HG03135 (cell line): ENCODE measurements around the gene LRRC4.
A peak's percentile ranks its signal among the peaks of the same experiment; 100 is the strongest.

Source experiments
- ATAC-seq: cut with Tn5 transposase; IDR thresholded peaks from one replicate; pipeline ENCODE4 v1.9.1; 2021; ENCODE audit warnings: mild to moderate bottlenecking, moderate library complexity; ENCODE audit not compliant: unreplicated experiment

Gene LRRC4

DNA sequence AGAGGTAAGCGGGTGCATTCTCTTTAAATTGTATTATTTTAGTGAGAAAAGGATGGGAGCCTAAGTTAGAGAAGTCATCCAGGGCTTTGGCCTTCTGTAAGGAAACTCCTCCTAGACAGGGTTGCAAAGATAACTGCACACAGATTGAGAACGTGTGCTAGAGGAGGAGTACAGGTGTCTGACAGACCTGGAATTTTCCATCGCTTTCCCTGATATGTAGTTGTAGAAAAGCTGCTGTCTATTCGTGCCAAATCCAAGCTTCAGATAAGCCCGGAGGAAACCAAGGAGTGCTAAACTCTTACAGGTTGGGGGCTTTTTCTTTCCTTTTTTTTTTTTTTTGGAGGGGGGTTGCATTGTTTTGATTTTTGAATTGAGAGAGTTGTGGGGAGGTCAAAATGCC, 23.1 kb downstream of the LRRC4 start:
- no peak for ATAC-seq

DNA sequence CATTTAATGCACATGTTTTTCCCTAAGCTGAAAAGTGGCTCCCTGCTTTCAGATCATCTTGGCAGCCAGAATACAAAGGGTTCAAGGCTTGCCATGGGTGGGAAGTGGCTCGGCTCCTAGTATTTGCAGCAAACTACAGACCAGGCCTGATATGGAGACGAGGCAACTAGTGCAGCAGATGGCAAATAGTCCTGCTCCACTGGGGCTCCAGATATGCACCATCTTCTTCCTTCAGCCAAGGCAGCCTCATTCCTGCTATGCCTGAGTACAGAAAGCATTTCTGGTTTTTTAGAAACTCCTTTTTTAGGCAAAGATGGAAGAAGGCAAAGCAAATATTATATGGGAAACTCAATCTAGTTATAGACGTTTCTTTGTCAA, 23.9 kb downstream of the LRRC4 start:
- ATAC-seq = no peak

DNA sequence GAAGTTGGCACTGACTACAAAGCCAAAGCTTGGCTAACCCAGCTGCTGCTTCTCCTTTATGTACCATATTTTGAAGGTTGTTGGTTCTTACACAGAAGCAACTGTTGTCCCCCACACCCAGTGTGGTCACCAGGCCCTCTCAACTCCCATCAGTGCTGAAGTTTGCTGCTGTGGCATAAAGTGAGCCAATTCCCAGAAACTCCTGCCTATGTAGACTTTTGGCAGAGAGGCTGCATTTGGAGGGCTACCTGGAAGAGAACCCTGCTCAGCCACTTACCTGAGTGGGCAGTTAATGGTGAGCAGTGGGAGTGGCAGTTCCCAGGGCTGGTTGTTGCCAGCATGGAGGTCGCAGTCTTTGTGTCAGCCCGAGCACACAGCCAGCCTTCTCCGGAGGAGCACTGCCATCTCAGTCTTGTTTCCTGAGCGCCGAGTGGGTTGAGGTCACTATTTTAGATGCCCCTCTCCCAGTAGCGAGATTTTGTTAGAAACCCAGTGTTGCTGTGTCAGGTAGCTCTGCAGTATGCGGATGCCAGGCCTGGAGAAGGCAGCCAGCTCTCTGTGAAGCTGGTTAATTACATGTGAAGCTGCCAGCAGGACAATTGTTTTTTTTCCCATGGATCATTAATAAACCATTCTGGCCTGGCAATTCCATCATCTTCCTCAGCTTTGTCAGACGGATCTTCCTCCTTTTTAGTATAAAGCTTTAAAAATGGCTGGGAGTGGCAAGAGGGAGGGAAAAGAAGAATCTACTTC, 24.5 kb downstream of the LRRC4 start:
- no peak for ATAC-seq

DNA sequence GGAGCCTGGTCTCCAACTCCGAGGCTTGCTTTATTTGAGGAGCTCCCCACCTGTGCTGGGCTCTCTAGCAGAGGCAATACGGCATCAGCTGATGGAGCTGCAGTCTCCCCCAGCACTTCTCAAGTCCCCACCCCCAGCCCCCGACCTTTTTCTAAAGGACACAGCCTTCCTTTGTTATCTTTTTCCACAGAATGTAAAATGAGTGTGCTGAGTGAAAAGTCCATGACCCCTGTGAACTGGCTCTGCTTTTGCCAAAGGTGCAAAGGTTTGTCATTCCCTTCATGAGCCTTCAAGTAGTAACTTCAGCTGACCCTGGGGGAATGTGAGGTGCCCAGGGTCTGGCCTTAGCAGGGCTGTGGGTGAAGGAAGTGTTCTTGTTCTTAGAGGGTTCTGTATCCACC, 25.5 kb downstream of the LRRC4 start:
- ATAC-seq = no peak

DNA sequence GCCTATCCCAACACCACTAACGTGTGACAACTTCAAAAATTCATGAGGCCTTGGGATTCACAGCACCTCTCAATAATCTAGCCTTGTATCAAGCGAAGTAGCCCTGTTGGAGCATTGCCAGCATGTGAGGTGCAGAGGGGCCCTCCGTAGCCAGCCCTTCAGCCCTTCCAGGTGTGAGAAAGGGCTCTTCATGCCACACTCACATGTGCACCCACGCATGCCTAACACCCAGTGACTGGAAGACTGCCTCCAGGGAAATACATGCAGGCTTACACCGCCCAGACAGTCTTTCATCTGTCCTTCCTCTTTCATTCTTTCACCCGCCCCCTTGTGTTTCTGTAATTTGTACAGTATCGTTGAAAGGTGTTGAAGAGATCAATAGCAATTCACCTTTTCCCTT, 26.1 kb downstream of the LRRC4 start:
- ATAC-seq = no peak

DNA sequence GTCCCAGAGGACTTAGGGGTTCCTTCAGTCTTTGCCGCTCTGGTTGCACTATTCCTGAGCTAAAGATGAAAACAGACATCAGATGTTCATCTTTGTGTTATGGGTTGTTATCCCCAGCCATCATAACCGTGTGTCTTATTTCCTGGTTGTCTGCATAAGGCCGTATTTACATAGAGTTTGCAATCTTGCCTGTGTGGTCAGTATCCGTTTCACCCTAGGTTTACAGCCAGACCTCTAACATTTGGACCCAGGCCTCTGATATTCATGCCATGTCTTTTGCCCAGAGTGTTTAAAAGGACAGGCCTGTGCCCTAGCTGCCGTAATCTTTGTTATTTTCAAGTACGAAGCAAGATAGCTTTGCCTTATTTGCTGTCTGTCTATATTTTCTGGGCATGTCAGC, 26.6 kb downstream of the LRRC4 start:
- ATAC-seq = no peak

DNA sequence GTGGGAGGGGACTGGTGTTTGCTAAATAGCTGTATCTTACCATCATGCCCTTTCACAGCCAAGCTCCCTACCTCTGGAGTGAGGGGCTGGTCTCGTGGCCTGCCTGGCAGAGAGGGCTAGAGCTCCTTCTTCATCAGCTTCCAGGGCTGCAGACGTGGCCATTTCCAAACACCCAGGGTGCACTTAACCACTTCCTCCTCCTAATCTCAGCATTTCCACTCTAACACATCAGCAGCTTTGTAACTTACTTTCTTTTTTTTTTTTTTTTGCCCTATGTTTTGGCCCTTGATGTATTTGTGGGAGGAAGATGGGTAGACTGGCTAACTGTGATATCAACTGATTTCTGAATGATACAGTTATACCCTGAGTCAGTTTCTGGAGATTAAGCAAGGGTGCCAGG, 27.4 kb downstream of the LRRC4 start:
- ATAC-seq = no peak

DNA sequence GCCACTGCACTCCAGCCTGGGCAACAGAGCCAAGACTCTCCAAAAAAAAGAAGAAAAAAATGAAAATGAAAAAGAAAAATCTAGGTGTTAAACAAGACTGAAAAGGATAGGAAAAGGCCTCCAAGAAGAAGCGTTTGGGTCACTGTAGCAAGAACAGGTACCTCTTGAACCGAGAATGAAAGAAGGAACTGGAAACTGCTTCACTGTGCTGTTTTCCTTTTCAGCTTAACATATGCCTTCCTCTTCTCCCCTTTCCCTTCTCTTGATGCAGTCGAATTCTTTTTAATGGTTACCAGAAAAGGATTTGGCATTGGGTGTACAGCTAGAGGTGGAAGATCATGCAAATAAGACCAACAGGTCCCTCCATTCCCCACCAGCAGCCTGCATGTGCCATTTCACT, 28.1 kb downstream of the LRRC4 start:
- ATAC-seq = peak; percentile 62

DNA sequence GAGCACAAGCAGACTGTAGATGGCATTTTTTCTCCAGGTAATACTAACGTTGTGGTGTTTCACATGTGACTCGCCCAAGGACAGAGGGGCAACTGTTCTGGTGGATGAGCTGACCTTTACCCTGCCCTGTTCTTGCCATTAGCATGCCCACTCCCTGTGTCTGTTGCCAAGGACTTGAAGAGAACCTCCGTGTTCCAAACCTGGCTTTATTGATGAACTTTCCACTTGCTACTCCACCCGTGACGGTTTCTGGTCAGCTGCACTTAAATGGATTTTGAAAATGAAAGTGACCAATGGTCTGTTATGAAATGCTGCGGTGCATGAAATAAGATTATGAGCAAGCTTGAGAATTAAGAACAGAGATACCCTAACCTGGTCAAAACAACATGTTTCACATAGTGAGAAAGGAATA, 30.4 kb downstream of the LRRC4 start:
- peak; percentile 55 for ATAC-seq

DNA sequence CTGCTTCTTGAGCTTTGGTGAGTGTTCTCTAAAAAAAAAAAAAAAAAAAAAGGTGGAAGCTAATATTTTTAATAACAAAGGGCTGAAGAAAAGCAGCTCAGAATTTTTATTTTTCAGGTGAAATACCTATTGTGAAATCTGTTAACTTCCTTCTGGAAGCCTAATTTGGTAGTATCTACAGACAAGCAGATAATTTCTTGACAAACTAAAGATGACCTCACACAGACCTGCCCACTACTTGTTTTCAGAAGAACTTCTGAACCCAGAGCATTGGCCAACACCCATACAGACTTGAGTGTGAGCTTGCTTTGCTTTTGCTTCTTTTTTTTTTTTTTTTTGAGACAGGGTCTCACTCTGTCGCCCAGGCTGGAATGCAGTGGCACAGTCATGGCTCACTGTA, 31.2 kb downstream of the LRRC4 start:
- ATAC-seq = no peak

DNA sequence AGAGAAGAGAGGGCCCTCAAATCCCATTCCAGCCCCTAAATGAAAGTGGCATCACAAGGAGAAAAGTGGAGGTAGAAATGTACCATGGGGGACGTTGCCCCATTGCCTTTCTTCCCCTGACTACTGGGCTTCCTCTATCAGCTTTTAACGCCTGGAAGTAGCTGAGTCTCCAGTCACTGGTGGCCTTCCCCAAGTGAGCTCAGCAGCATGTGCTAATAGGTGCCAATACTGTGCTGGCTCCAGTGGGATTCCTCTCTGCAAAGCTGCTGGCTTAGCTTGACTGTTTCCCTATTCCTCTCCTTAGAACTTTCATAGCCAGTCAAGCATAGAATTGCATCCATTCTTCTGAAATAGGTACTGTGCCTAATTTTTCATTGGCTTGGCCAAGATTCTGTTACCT, 32.6 kb downstream of the LRRC4 start:
- no peak for ATAC-seq

DNA sequence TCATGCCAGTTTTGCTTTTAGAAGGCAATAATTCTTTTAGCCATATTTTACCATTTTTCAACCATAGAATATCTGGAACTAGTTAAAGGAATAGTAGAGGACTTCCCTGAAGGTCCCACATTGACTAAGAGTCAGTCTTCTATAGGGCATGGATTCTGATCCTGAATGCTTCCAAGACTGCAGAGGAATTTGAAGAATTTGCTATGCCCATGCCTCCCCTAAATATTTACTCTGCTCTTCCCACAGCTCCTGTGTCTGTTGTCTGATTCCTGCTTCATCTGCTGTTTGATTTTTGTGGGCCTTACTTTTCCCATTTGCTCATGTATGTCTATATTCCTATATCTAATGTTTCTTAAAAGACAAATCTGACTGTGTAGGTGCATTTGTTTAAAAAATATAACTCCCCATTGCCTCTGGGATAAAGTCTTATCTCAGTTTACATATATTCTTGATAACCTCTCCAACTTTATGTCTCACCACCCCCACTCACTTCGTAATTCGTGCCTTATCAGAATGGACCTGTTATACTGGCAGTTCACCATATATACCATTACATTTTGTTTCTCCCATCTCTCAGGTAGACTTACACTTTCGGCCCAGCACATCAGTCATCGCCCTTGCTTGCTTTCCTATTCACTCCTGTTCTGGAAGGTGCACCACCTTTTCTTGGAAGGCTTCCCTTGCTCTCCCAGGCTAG, 33.9 kb downstream of the LRRC4 start:
- no peak for ATAC-seq

DNA sequence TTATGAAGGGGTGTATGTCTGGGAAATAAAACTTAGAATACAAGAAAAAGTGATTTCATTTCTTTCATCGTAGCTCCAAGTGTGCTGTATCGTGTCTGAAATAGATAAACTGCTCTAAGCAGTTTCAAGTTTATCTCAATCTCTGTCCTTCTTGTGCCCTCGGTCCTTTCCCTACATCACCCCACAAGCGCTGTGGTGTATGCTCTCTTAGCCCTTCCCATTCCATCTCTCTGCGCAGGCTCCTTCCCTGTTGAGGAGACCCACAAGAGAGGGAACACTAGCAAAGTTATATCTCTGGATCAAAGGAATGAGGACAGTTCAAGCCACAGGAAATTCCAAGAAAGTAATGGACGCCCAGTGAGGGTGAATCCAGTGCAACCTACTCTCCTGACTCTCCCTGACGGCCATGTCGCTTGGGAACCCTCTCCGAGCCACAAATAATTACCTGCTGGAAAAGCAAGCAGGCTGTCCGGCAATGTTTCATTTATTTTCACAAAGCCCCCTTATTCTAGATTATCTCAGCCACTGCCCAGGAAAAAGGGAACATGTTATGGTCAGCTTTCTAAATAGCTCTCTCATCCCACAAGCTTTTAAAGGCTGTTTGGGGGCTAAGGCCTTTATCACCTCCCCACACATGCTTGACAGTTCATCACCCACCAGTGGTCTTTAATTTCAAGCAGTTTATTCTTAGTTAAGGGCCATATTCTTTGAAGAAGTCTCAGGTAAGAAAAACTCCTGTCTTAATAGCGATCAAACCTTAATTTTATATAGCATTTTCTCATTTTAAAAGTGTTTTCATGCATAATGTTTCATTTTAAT, 34.8 kb downstream of the LRRC4 start:
- ATAC-seq = no peak

DNA sequence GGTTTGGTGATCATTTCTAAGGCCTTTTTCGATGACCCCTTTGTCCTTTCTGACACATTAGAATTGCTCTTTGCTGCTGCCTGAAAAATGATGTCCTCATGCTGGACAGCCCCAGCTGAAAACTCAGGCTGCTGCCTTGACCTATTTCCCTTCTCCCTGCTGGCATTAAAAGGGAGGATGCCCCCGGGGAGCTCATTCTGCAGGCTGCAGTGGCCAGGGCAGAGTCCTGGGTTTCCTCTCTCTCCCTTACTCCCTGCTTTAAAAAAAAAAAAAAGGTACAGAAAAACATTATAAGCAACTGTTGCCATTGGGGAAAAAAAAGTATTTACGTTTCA, 35.4 kb downstream of the LRRC4 start:
- ATAC-seq = no peak

DNA sequence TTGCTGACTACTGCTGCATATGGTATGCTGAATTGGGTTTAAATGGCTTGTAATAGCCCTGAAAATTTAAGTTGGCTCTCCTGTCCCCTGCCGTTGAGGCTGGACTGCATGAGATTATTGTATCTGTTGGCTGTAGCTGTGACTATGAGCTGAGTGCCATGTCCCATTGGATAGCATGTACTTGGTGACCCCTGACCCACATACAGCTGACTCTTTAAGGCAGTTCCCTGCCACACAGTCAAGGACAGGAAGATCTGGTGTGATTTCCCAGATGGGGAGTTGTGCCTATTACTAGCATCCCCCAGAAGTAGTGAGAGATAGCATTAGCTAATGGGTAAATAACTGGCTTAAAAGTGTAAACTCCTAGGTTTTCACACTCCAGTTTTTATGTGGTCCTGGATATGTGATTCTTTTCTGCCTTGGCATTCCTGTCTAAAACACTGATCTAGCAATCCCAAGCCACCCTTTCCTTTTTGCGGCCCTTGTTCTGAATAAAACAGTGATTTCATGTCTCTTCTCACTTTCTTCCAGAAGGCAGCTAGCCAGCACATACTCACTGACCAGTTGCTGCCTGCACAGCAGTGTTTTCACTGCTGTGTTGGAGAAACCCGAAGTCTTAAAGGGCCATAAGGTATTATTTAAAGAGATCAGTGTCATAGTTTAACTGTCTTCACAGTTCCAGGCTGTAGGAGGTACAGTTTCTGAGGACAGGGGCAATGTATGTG, 35.9 kb downstream of the LRRC4 start:
- ATAC-seq = no peak

DNA sequence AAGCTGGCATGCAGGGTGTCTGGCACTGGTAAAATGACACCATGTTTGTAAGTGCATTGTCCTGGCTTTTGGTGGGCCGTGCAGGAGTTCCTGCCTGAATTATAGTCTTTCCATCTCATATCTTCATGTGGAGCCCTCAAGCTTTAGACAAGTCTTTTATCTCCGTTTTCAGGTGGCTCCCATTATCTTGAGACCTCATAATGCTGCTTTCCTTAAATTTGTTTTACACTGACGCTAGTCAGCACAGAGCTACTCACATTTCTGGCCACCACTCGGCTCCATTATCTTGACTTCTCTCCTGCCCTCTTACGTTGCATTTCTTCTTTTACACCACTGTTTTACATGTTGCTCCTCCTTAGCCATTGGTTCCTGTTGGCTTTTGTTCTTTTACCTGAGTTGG, 37.2 kb downstream of the LRRC4 start:
- no peak for ATAC-seq

DNA sequence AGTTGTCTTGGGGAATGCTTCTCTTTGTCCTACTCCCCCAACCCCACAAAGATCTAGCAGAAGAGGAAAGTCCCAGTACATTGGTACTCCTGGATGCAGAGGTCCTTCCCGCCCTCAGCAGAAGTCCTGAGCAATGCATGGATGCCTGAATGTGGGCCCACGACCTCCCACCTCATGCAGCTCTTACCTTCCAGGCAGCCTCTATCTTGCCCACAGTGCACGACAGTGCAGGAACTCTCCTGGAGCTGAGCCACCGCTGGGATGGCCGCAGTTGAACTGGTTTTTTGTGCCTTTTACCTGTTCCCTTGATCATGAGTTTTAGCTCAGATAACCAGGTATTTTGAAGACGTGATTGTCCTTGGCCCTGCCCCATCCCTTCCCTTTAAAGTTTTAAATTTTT, 37.9 kb downstream of the LRRC4 start:
- ATAC-seq = no peak

DNA sequence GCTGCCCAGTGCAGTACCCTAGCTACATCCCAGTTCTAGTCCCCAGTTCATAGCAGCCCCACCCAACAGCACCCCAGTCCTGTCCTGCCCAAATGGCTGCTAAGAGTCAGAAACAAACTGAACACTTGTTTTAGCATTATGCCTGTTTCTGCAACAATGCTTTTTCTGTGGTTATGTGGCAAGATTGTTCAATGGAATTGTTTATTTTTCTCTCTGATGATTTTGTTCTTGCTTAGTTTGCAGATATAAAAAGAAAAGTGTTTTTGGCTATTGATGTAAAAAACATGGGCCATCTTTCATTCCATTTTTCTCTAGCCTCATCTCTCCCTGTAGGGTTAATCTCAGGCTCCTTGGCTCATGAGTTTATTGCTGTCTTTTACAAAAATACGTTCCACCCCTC, 42.5 kb downstream of the LRRC4 start:
- no peak for ATAC-seq

DNA sequence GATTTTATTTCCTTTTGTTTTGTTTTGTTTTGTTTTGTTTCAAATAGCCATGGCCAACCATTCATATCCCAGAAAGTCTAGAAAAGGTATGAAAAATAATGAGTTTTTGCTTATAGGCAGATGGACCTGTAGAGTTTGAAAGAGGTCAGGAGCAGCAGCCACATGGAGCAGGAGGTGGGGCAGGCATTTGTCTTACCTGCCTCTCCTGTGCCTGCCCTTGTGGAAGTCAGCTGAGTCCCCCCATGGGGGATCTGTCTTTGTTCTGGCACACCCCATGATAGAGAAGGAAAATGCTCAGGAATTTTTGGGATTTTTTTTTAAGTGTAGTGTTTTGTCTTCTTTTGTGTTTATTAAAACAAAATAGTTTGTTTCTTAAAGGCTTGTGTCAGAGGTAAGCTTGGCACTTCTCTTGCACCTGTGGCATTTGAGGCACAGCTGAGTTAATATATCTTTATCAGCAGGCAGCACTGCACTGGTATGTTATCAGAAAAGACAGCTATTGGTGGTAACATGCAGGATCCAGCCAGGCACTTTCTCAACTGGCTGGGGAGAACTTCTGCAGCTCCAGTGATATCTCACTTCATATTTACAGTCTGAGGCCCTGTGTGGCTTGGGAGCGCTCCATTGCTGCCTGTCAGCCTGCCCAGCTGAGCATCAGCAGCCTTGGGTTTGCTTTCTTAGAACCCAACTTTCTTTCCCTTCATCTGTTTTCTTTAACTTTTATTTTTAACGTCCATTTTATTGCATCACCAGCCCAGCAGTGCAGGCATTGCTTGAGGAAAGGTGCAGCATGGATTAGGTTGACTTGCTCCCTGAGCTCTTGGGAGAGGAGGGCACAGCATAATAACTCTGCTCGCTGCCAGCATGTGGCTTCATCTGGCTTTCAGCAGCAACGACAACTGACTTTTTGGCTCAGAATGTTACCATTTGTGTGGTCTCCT, 44.4 kb downstream of the LRRC4 start:
- ATAC-seq = no peak

DNA sequence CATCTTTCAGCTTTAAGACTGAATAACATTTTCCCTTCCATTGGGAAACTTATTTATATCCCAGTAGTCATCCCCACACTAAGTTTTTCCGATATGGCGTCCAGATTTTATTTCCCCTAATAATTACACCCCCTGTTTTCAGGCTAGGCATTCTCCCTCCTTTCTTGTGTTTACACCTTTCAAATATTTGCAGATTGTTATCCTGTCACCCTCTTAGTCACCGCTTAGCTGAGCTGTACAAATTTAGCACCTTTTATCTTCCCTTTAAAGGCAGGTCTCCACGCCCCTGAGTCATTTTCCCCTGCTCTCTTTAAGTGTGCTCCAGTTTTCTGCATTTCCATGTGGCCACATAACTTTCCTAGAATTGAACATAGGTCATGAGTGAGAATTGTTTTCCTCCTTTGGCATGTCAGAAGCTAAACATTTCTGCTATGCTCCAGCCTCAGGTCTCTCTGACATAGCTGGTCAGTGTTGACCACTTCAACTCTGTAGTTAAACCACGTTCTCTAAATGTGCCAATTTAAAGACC, 47.4 kb downstream of the LRRC4 start:
- no peak for ATAC-seq
